HepG2 (cell line): ENCODE results near the gene DKKL1. TPM values are rescaled to one million over a fixed set of nuclear protein-coding genes. Genes with fewer than 3 reads are reported as not detected.

Experiments
- ATAC-seq: fragments of 200-7000 bp; cut with Tn5 transposase; 3 replicates; pipeline ENCODE4 v1.9.1; 2020; ENCODE audit warnings: mild to moderate bottlenecking, moderate library complexity
- BruUV-seq: library from RNA; stranded (reverse); fragments of 400-500 nt; replicated peaks from 2 replicates; lab custom pipeline; 2021; lab: Mats Ljungman, UMichigan
- CTCF ChIA-PET: fragments of 300-600 bp; formaldehyde crosslinking; extraction: SDS; loops from one replicate; lab custom pipeline; 2021; ENCODE audit warnings: low total read pairs, inconsistent platforms, low intra/inter-chr PET ratio; lab: Yijun Ruan, JAX
- POLR2A ChIA-PET: fragments of 350-600 bp; sonication (Branson Sonifier 250); formaldehyde crosslinking; loops from one replicate; lab custom pipeline; 2020; ENCODE audit warnings: antibody characterized with exemption, inconsistent platforms; lab: Yijun Ruan, JAX
- DNase-seq: peaks from one replicate; pipeline ENCODE4 v3.0.0-alpha.2; 2015; ENCODE audit warnings: low spot score
- FAIRE-seq: peaks from 3 replicates; lab custom pipeline; 2011; peaks lifted over from hg19 to GRCh38; lab: Jason Lieb, UNC
- H2AFZ ChIP-seq: one replicate; pipeline ENCODE4 v1.6.1; 2011; ENCODE audit warnings: low read length, inconsistent platforms
- H3K27ac ChIP-seq: fragments of 300-600 bp; 3 replicates; pipeline ENCODE4 v1.8.0; 2011; ENCODE audit warnings: mixed run types, mild to moderate bottlenecking, mixed read lengths, low read length, inconsistent platforms; ENCODE audit not compliant: insufficient read depth; ENCODE audit errors: extremely low read length
- H3K27me3 ChIP-seq, 2 experiments: fragments of 200-600 bp in 1 of 2; 2 replicates in 1 of 2; 3 replicates in 1 of 2; pipeline versions ENCODE4 v1.6.0 to v1.8.0; 2011; ENCODE audit warnings: low read length in 2 of 2, mild to moderate bottlenecking in 2 of 2, moderate library complexity in 2 of 2, inconsistent platforms in 1 of 2; ENCODE audit not compliant: insufficient read depth in 2 of 2, control insufficient read depth in 1 of 2
- H3K36me3 ChIP-seq, 2 experiments: fragments of 200-600 bp in 1 of 2; replicated peaks in 1 of 2; 2 replicates in 1 of 2; 3 replicates in 1 of 2; pipeline versions ENCODE4 v1.5.1 to v1.8.0; 2011; ENCODE audit warnings: low read length in 2 of 2, inconsistent platforms in 1 of 2; ENCODE audit not compliant: insufficient read depth in 2 of 2, control insufficient read depth in 1 of 2
- H3K4me1 ChIP-seq: 2 replicates; pipeline ENCODE4 v1.5.1; 2012; ENCODE audit warnings: low read length, inconsistent platforms; ENCODE audit not compliant: insufficient read depth
- H3K4me2 ChIP-seq: 2 replicates; pipeline ENCODE4 v1.6.0; 2011; ENCODE audit warnings: low read depth, low read length, inconsistent platforms
- H3K4me3 ChIP-seq, 3 experiments: fragments of 200-600 bp in 1 of 3; sonication (generic), shearing (Covaris generic) in 1 of 3; replicated peaks in 1 of 3; 2 replicates each; pipeline ENCODE4 v1.5.1; 2011 to 2016; ENCODE audit warnings: low read length in 3 of 3, inconsistent platforms in 2 of 3, low read depth in 2 of 3, mild to moderate bottlenecking in 2 of 3, control low read depth in 1 of 3, mixed read lengths in 1 of 3; ENCODE audit not compliant: insufficient read depth in 1 of 3
- H3K79me2 ChIP-seq: one replicate; pipeline ENCODE4 v1.6.1; 2011; ENCODE audit warnings: low read length, inconsistent platforms; ENCODE audit not compliant: insufficient read depth
- H3K9ac ChIP-seq: 2 replicates; pipeline ENCODE4 v1.6.0; 2011; ENCODE audit warnings: mild to moderate bottlenecking, low read depth, low read length, inconsistent platforms; ENCODE audit not compliant: insufficient read depth
- H3K9me3 ChIP-seq: 2 replicates; pipeline ENCODE4 v1.5.1; 2012; ENCODE audit warnings: mild to moderate bottlenecking, low read length
- H4K20me1 ChIP-seq: 2 replicates; pipeline ENCODE4 v1.6.0; 2011; ENCODE audit warnings: inconsistent platforms, mild to moderate bottlenecking, low read length, moderate library complexity; ENCODE audit not compliant: insufficient read depth
- ARHGAP35 ChIP-seq: sonication (generic); formaldehyde crosslinking; IDR thresholded peaks from 2 replicates; pipeline ENCODE4 v1.9.0; 2022; ENCODE audit warnings: mild to moderate bottlenecking, inconsistent platforms, moderate library complexity, missing genetic modification reagents, borderline replicate concordance
- ASH2L ChIP-seq: fragments of 300-600, 200-600 bp; sonication (generic); IDR thresholded peaks from 2 replicates; pipeline ENCODE4 v1.7.0; 2017; ENCODE audit warnings: low read depth, mild to moderate bottlenecking, moderate library complexity, mixed read lengths, low read length; ENCODE audit not compliant: insufficient read length
- CBX2 ChIP-seq, 2 experiments: fragments of 200-600 bp in 1 of 2; sonication (generic); formaldehyde crosslinking in 1 of 2; IDR thresholded peaks; 2 replicates each; pipeline versions ENCODE4 v1.7.0 to v1.8.1; 2018 to 2022; ENCODE audit warnings: low read depth in 2 of 2, low read length in 1 of 2, mild to moderate bottlenecking in 1 of 2, missing genetic modification reagents in 1 of 2
- CEBPB ChIP-seq: IDR thresholded peaks from 2 replicates; pipeline ENCODE4 v1.6.1; 2011; ENCODE audit warnings: low read depth, low read length, improper control_type of control experiment, borderline replicate concordance
- CEBPG ChIP-seq: IDR thresholded peaks from 2 replicates; pipeline ENCODE4 v1.6.1; 2016
- CHD4 ChIP-seq: fragments of 200-600 bp; sonication (generic); IDR thresholded peaks from 2 replicates; pipeline ENCODE4 v1.7.0; 2017; ENCODE audit warnings: mild to moderate bottlenecking, low read length, borderline replicate concordance
- FOSL1 ChIP-seq: sonication (generic); formaldehyde crosslinking; IDR thresholded peaks from 2 replicates; pipeline ENCODE4 v1.9.0; 2021; ENCODE audit warnings: missing genetic modification reagents, borderline replicate concordance
- FOXO1 ChIP-seq: sonication (generic); formaldehyde crosslinking; IDR thresholded peaks from 2 replicates; pipeline ENCODE4 v1.4.0; 2020; ENCODE audit warnings: missing genetic modification reagents
- HMG20B ChIP-seq: conservative IDR thresholded peaks from 2 replicates; pipeline ENCODE4 v1.6.1; 2016; ENCODE audit warnings: missing genetic modification reagents, missing compliant biosample characterization
- MAX ChIP-seq: IDR thresholded peaks from 2 replicates; pipeline ENCODE4 v1.6.1; 2012; ENCODE audit warnings: inconsistent platforms
- PATZ1 ChIP-seq: sonication (generic); formaldehyde crosslinking; IDR thresholded peaks from 2 replicates; pipeline ENCODE4 v1.4.0; 2020; ENCODE audit warnings: missing genetic modification reagents
- RNF2 ChIP-seq: fragments of 450-650 bp; conservative IDR thresholded peaks from 2 replicates; pipeline ENCODE4 v1.6.1; 2016; ENCODE audit warnings: low read depth
- STAT5B ChIP-seq: sonication (generic); formaldehyde crosslinking; IDR thresholded peaks from 2 replicates; pipeline ENCODE4 v1.4.0; 2020; ENCODE audit warnings: missing genetic modification reagents
- TEAD3 ChIP-seq: optimal IDR thresholded peaks from 2 replicates; pipeline ENCODE3; 2016; ENCODE audit warnings: borderline replicate concordance
- USF2 ChIP-seq, 2 experiments: sonication (generic) in 1 of 2; formaldehyde crosslinking in 1 of 2; IDR thresholded peaks; 2 replicates each; pipeline versions ENCODE4 v1.5.1 to v1.6.1; 2011 to 2020; ENCODE audit warnings: borderline replicate concordance in 1 of 2, low read depth in 1 of 2, low read length in 1 of 2, mild to moderate bottlenecking in 1 of 2, missing genetic modification reagents in 1 of 2, moderate library complexity in 1 of 2
- ZNF362 ChIP-seq: sonication (generic); formaldehyde crosslinking; IDR thresholded peaks from 2 replicates; pipeline ENCODE4 v1.4.0; 2020; ENCODE audit warnings: missing genetic modification reagents, mild to moderate bottlenecking, borderline replicate concordance
- ZNF790 ChIP-seq: sonication (generic); formaldehyde crosslinking; IDR thresholded peaks from 2 replicates; pipeline ENCODE4 v1.8.0; 2022; ENCODE audit warnings: missing genetic modification reagents, mild to moderate bottlenecking, borderline replicate concordance
- WGBS: methylation state at CpG from one replicate; pipeline ENCODE4 v1.1.6; 2017; ENCODE audit warnings: low lambda C conversion rate; 5-methylcytosine and 5-hydroxymethylcytosine counted together
- in situ Hi-C: cut with HindIII; loops from 2 replicates; pipeline ENCODE4 v1.10.0; 2017; ENCODE audit warnings: low pct_unique_long_range_greater_than_20kb; ENCODE audit not compliant: extremely low pct_ligation_motif_present
- intact Hi-C: fragments of 100-400 bp; cut with micrococcal nuclease; formaldehyde crosslinking; loops from one replicate; pipeline ENCODE4 v1.10.0; 2022; ENCODE audit not compliant: unreplicated experiment
- polyA plus RNA-seq, 8 experiments: library from polyadenylated mRNA; depleted of rRNA in 3 of 8; stranded (reverse) in 7 of 8; unstranded in 1 of 8; fragments of >200 nt; fragmentation: Illumina TruSeq in 4 of 8; extraction: Trizol in 4 of 8; gene quantifications; 2 replicates each; pipeline versions ENCODE4 v1.2.1 to v1.2.3, GENCODE V29; 2011 to 2016; ENCODE audit warnings: low read depth in 4 of 8, missing spikeins in 1 of 8, mixed read lengths in 1 of 8; ENCODE audit not compliant: insufficient read depth in 1 of 8
- total RNA-seq, 5 experiments: library from RNA; depleted of rRNA; stranded (reverse); fragments of >200 nt; fragmentation: Illumina TruSeq; extraction: Trizol; gene quantifications; 2 replicates each; pipeline ENCODE4 v1.2.3, GENCODE V29; 2016; ENCODE audit warnings: low read depth in 1 of 5

Gene DKKL1
- total and polyA plus RNA-seq, 2 of the 13 experiments (the other 11 are each of a cell fraction or from before 2014, with no cell fraction given), result 0.30 to 0.31 TPM

- TF ChIP-seq CEBPB (peak; percentile 76), TEAD3 (CRISPR knock-in tag) (peak; percentile 50), CEBPG (CRISPR knock-in tag) (peak; percentile 72), ASH2L (no peak), ZNF362 (peak; percentile 57; the same call in 1 of the 2 replicates), ZNF790 (CRISPR knock-in tag) (no peak)
- TF ChIP-seq, all 625 proteins: peak for 5
These were observed 36.4 kb downstream of the DKKL1 start (continued) for GRCh38 chr19:49400029-49400428.

GRCh38 chr19:49403404-49404187 lies 39.9 kb downstream of the DKKL1 start:
- intact Hi-C loops (no loop called here), in situ Hi-C loops (no loop called here)
- Histone ChIP-seq H3K27ac (no peak overlapping the region), H2AFZ (no peak overlapping the region), H3K9ac (no peak overlapping the region), H3K4me3 (no peak overlapping the region), H3K4me2 (no peak overlapping the region), H3K79me2 (no peaks in the 10 kb centered on the region), H4K20me1 (no peaks in the 10 kb centered on the region), H3K9me3 (no peaks in the 10 kb centered on the region), H3K36me3 (no peaks in the 10 kb centered on the region), H3K27me3 (peaks cover 7 to 17% of the 10 kb centered on the region in 2 experiments; a peak in 4 of 5 replicates), H3K4me1 (0 out of 2 replicates have a peak, but pooled peaks cover 13% of the 10 kb centered on the region)
- BruUV-seq, result no TSS peak
- ATAC-seq (no peak), FAIRE-seq (no peak), DNase-seq (no peak)
- 23% methylated on average over 3 of the region's 7 CpGs for whole genome bisulfite sequencing
- POLR2A ChIA-PET, result no interaction called here
- CTCF ChIA-PET, result no interaction called here
- no peak for TF ChIP-seq CBX2 (IDR thresholded peaks at IDR 0.05; ENCODE audit: low read depth, low read length)
- no peak for TF ChIP-seq CBX2 (CRISPR knock-in tag; IDR thresholded peaks at IDR 0.05; ENCODE audit: low read depth)
- no peak for TF ChIP-seq USF2 (IDR thresholded peaks at IDR 0.05; ENCODE audit: low read depth, low read length)
- no peak for TF ChIP-seq USF2 (CRISPR knock-in tag; IDR thresholded peaks at IDR 0.05; ENCODE audit: borderline replicate concordance)
- no peak for TF ChIP-seq FOXO1 (CRISPR knock-in tag)
- no peak for TF ChIP-seq ARHGAP35 (CRISPR knock-in tag)
- TF ChIP-seq MAX, result no peak
- no peak for TF ChIP-seq HMG20B (CRISPR knock-in tag)
- no peak for TF ChIP-seq STAT5B (CRISPR knock-in tag)
- TF ChIP-seq PATZ1 (CRISPR knock-in tag), result no peak
- no peak for TF ChIP-seq CHD4
- no peak for TF ChIP-seq RNF2
- no peak for TF ChIP-seq FOSL1 (CRISPR knock-in tag)
